ENCODE data around the gene RANBP3.

RANBP3 gene

GRCh38 chr19:5950741-5951140 is 27.2 kb downstream of the RANBP3 start:
- Histone ChIP-seq H3K4me3 (ENCODE audit: low read depth, low read length) (no peak overlapping the region), H3K27ac (ENCODE audit: extremely low read depth, low read depth, low read length) (no peak overlapping the region), H3K36me3 (ENCODE audit: control insufficient read depth in 2 of 2, insufficient read depth in 1 of 2, low read length in 2 of 2) (peaks cover 0 to 29% of the 10 kb centered on the region in 2 experiments; a peak in 2 of 3 replicates), H3K9me3 (ENCODE audit: control insufficient read depth, insufficient read depth, low read depth, low read length) (no peaks in the 10 kb centered on the region), H3K4me1 (ENCODE audit: control insufficient read depth, insufficient read depth, low read length) (peaks cover 25% of the 10 kb centered on the region)
- TF ChIP-seq ZNF112 (tag by site-specific recombination; IDR thresholded peaks at IDR 0.05) (no peak), ZNF335 (tag by site-specific recombination; conservative IDR thresholded peaks at IDR 0.05) (no peak), YY2 (tag by site-specific recombination; IDR thresholded peaks at IDR 0.05) (no peak), ZNF501 (tag by site-specific recombination; IDR thresholded peaks at IDR 0.05) (no peak)
- ChIA-PET CTCF (interaction anchor here (1.6 to 4.1 kb wide), 3 partner anchors 17 to 72 kb away, joined by 3 to 19 read pairs (median 5); no protein-coding TSS in a partner anchor), POLR2A (no interaction called here)

GRCh38 chr19:5949792-5950305 is 28.1 kb downstream of the RANBP3 start:
- H3K36me3 ChIP-seq (ENCODE audit: control insufficient read depth in 2 of 2, insufficient read depth in 1 of 2, low read length in 2 of 2): peaks cover 0 to 33% of the 10 kb centered on the region in 2 experiments; a peak in 2 of 3 replicates
- CTCF ChIA-PET: interaction anchor here (1.6 to 4.1 kb wide), 3 partner anchors 18 to 73 kb away, joined by 3 to 19 read pairs (median 5); no protein-coding TSS in a partner anchor
- TF ChIP-seq ZNF785 (tag by site-specific recombination; IDR thresholded peaks at IDR 0.05): no peak
- no peak for TF ChIP-seq ZNF426 (tag by site-specific recombination; IDR thresholded peaks at IDR 0.05)
- TF ChIP-seq HIC1 (tag by site-specific recombination; IDR thresholded peaks at IDR 0.05): no peak
- TF ChIP-seq ZNF555 (tag by site-specific recombination; conservative IDR thresholded peaks at IDR 0.05): no peak
- no peak for TF ChIP-seq EGR2 (tag by site-specific recombination; IDR thresholded peaks at IDR 0.05; ENCODE audit: low read depth)
- TF ChIP-seq ZNF747 (tag by site-specific recombination; IDR thresholded peaks at IDR 0.05): no peak
- no peak for TF ChIP-seq PATZ1 (tag by site-specific recombination; IDR thresholded peaks at IDR 0.05)
- TF ChIP-seq ZBTB10 (tag by site-specific recombination; IDR thresholded peaks at IDR 0.05): no peak
- TF ChIP-seq KLF7 (tag by site-specific recombination; IDR thresholded peaks at IDR 0.05; ENCODE audit: borderline replicate concordance): no peak
- no peak for TF ChIP-seq ZNF311 (tag by site-specific recombination; IDR thresholded peaks at IDR 0.05; ENCODE audit: borderline replicate concordance)
- TF ChIP-seq ZNF629 (tag by site-specific recombination; IDR thresholded peaks at IDR 0.05): no peak
- no peak for TF ChIP-seq TCF7L2 (IDR thresholded peaks at IDR 0.05; ENCODE audit: borderline replicate concordance, low read depth, low read length)
- TF ChIP-seq ZNF529 (tag by site-specific recombination; IDR thresholded peaks at IDR 0.05; ENCODE audit: insufficient replicate concordance): no peak
- no peak for TF ChIP-seq HOXA7 (CRISPR knock-in tag; IDR thresholded peaks at IDR 0.05; ENCODE audit: borderline replicate concordance)
- TF ChIP-seq ZNF133 (tag by site-specific recombination; IDR thresholded peaks at IDR 0.05): no peak
- no peak for TF ChIP-seq ZNF302 (tag by site-specific recombination; IDR thresholded peaks at IDR 0.05; ENCODE audit: low read depth)
- TF ChIP-seq ZNF558 (tag by site-specific recombination; IDR thresholded peaks at IDR 0.05): no peak
- no peak for TF ChIP-seq ZNF266 (tag by site-specific recombination; IDR thresholded peaks at IDR 0.05; ENCODE audit: low read depth)
- no peak for TF ChIP-seq AEBP2 (tag by site-specific recombination; IDR thresholded peaks at IDR 0.05; ENCODE audit: borderline replicate concordance)
- H3K9me3 ChIP-seq (ENCODE audit: control insufficient read depth, insufficient read depth, low read depth, low read length): no peaks in the 10 kb centered on the region
- H3K4me1 ChIP-seq (ENCODE audit: control insufficient read depth, insufficient read depth, low read length): peaks cover 21% of the 10 kb centered on the region
- H3K27ac ChIP-seq (ENCODE audit: extremely low read depth, low read depth, low read length): no peak overlapping the region
- POLR2A ChIA-PET: no interaction called here
- H3K4me3 ChIP-seq (ENCODE audit: low read depth, low read length): no peak overlapping the region
